ENCODE results near the gene UNC13C. TPM values are rescaled to one million over a fixed set of nuclear protein-coding genes. Genes with fewer than 3 reads are reported as not detected.

Gene UNC13C
- total and polyA plus RNA-seq, 7 donors: 0.51 to 14.4 (median 1.9) TPM; not detected in 1

GRCh38 chr15:54681584-54681983, 703.3 kb downstream of the UNC13C start:
- no peak overlapping the region for H3K27ac ChIP-seq
- intact Hi-C loops (cut with DNase I): no loop called here
- no peak for TF ChIP-seq CTCF (IDR thresholded peaks at IDR 0.05)
- no peaks in the 10 kb centered on the region for H3K4me1 ChIP-seq
- H3K4me3 ChIP-seq: no peak overlapping the region
- no peak for DNase-seq
- no peaks in the 10 kb centered on the region for H3K36me3 ChIP-seq (ENCODE audit: insufficient read depth in 1 of 2, low read depth in 1 of 2)
- 64 to 69% (median 66%) methylated on average over 2 of the region's 2 CpGs for WGBS, 3 donors
- H3K27me3 ChIP-seq (ENCODE audit: insufficient read depth in 3 of 3, low read length in 2 of 3): no peaks in the 10 kb centered on the region
- no peak for ATAC-seq
- H3K9me3 ChIP-seq: no peaks in the 10 kb centered on the region

Other genes with a start within 250 kb of the UNC13C start
- not detected for gene WDR72, start 218.8 kb upstream of the UNC13C start, total RNA-seq
- not detected for gene WDR72, start 218.8 kb upstream of the UNC13C start, polyA plus RNA-seq